ENCODE results near the gene BICRA. TPM values are rescaled to one million over a fixed set of nuclear protein-coding genes. Genes with fewer than 3 reads are reported as not detected.

The BICRA gene
- total and polyA plus RNA-seq, 2 of the 4 experiments (the other 2 are of a cell fraction) = 1.8 to 3.5 TPM

- Histone ChIP-seq H3K4me2 (ENCODE audit: low read depth, low read length) (no peak overlapping the region), H3K9me3 (ENCODE audit: control insufficient read depth, insufficient read depth, low read length) (no peaks in the 10 kb centered on the region), H3K27me3 (ENCODE audit: control insufficient read depth, insufficient read depth, low read length) (no peaks in the 10 kb centered on the region), H4K20me1 (ENCODE audit: insufficient read depth, low read length) (peaks cover 79% of the 10 kb centered on the region), H3K9ac (ENCODE audit: low read depth, low read length) (no peak overlapping the region), H4K5ac (ENCODE audit: low read depth, low read length) (no peak overlapping the region), H2BK15ac (ENCODE audit: low read depth, low read length) (no peak overlapping the region), H2BK20ac (ENCODE audit: low read depth, low read length) (no peak overlapping the region), H3K27ac (ENCODE audit: insufficient read depth, low read length) (no peak overlapping the region), H3K14ac (replicated peaks; ENCODE audit: low read depth, low read length) (no peak overlapping the region; the same call in 1 of the 2 replicates), H3K9me1 (ENCODE audit: insufficient read depth, low read length) (peaks cover 32% of the 10 kb centered on the region), H4K8ac (ENCODE audit: low read depth in 2 of 2, low read length in 2 of 2) (no peak overlapping the region), H3K23ac (ENCODE audit: low read depth, low read length) (no peak overlapping the region), H2AFZ (replicated peaks; ENCODE audit: low read length, poor library complexity) (no peak overlapping the region), H3K56ac (ENCODE audit: extremely low read depth, insufficient read depth, low read length) (no peak overlapping the region), H4K91ac (ENCODE audit: insufficient read depth, low read depth, low read length) (no peak overlapping the region), H2BK120ac (ENCODE audit: low read depth, low read length) (no peak overlapping the region), H2AK9ac (replicated peaks; ENCODE audit: low read depth, low read length, poor library complexity) (no peak overlapping the region), H3K4me3 (ENCODE audit: insufficient read depth, low read depth, low read length) (no peak overlapping the region), H3K79me1 (ENCODE audit: low read depth in 1 of 2, low read length in 2 of 2) (peaks cover 18 to 80% of the 10 kb centered on the region in 2 experiments), H3K4me1 (ENCODE audit: control insufficient read depth, insufficient read depth, low read length) (peaks cover 8% of the 10 kb centered on the region), H3K18ac (ENCODE audit: low read depth, low read length) (no peak overlapping the region), H2AK5ac (ENCODE audit: low read depth, low read length) (no peak overlapping the region; the same call in 1 of the 2 replicates), H2BK5ac (ENCODE audit: low read depth, low read length, poor library complexity, severe bottlenecking) (no peak overlapping the region), H3K4ac (ENCODE audit: low read depth, low read length) (no peak overlapping the region), H3K36me3 (ENCODE audit: control insufficient read depth, insufficient read depth, low read length) (peaks cover 10% of the 10 kb centered on the region)
- ChIA-PET CTCF (no interaction called here), POLR2A (ENCODE audit: unreplicated experiment) (interaction anchor here (0.6 kb wide), 1 partner anchor 136 kb away, joined by 4 read pairs; no protein-coding TSS in a partner anchor)
- no peak for ATAC-seq (ENCODE audit: low read depth)
- TF ChIP-seq BHLHE40 (IDR thresholded peaks at IDR 0.05; ENCODE audit: low read depth, low read length) (no peak), MAFK (IDR thresholded peaks at IDR 0.05; ENCODE audit: low read depth, low read length) (no peak), CHD1 (IDR thresholded peaks at IDR 0.05; ENCODE audit: low read depth, low read length) (no peak), CEBPB (IDR thresholded peaks at IDR 0.05; ENCODE audit: low read depth, low read length) (no peak), MAZ (IDR thresholded peaks at IDR 0.05; ENCODE audit: borderline replicate concordance, low read depth, low read length) (no peak), MXI1 (IDR thresholded peaks at IDR 0.05; ENCODE audit: borderline replicate concordance, low read depth, low read length) (no peak), RCOR1 (IDR thresholded peaks at IDR 0.05; ENCODE audit: insufficient replicate concordance, low read length) (no peak), SMC3 (IDR thresholded peaks at IDR 0.05; ENCODE audit: low read depth, low read length) (no peak), NFE2L2 (IDR thresholded peaks at IDR 0.05; ENCODE audit: low read depth, low read length) (no peak), RAD21 (IDR thresholded peaks at IDR 0.05; ENCODE audit: low read length) (no peak), CTCF (conservative IDR thresholded peaks at IDR 0.05; ENCODE audit: low read depth, low read length) (no peak), POLR2A (IDR thresholded peaks at IDR 0.05; ENCODE audit: low read depth, low read length) (no peak), RFX5 (IDR thresholded peaks at IDR 0.05; ENCODE audit: low read depth, low read length) (no peak), ELK1 (IDR thresholded peaks at IDR 0.05; ENCODE audit: borderline replicate concordance, low read depth, low read length) (no peak), USF2 (IDR thresholded peaks at IDR 0.05; ENCODE audit: low read depth, low read length) (no peak)
- intact Hi-C loops (cut with micrococcal nuclease) = no loop called here
- in situ Hi-C loops (cut with MboI; ENCODE audit: low sequenced_read_pairs) = no loop called here
- DNase-seq = no peak
- WGBS, 2 experiments (ENCODE audit: extremely low coverage in 2 of 2, insufficient read length in 1 of 2) = 90% methylated on average over 13 of the region's 18 CpGs; no CpG with 5 or more reads in 1 of the 2 experiments
- dilution Hi-C loops (cut with HindIII; ENCODE audit: low sequenced_read_pairs, unreplicated experiment) = no loop called here
- BruUV-seq (replicated peaks) = no TSS peak
Observed at GRCh38 chr19:47623921-47624391, 15.0 kb downstream of the BICRA start.
